ENCODE results near the gene TNNT1. TPM values are rescaled to one million over a fixed set of nuclear protein-coding genes. Genes with fewer than 3 reads are reported as not detected.

TNNT1 gene
- total RNA-seq, 6 donors from 2014 or later = 1.3 to 31.2 (median 2.4) TPM; not detected in 1

- H3K9me3 ChIP-seq = no peaks in the 10 kb centered on the region
- ATAC-seq (ENCODE audit: low FRiP score in 2 of 2) = no peak
- peak in 1 of 2 donors; percentile 38 for DNase-seq
- H3K4me3 ChIP-seq = no peak overlapping the region
- no peaks in the 10 kb centered on the region for H3K4me1 ChIP-seq
- no peak overlapping the region for H3K27ac ChIP-seq
- H3K36me3 ChIP-seq = no peaks in the 10 kb centered on the region
- TF ChIP-seq POLR2A (IDR thresholded peaks at IDR 0.05) (no peak), CTCF (IDR thresholded peaks at IDR 0.05) (no peak), POLR2AphosphoS5 (IDR thresholded peaks at IDR 0.05) (no peak), EP300 (IDR thresholded peaks at IDR 0.05) (no peak)
- H3K27me3 ChIP-seq = peaks cover 0 to 6% (median 0%) of the 10 kb centered on the region in 4 donors
- 60 to 63% methylated on average over 22 to 25 of the region's 25 CpGs for WGBS, 2 donors
These were observed 15.2 kb downstream of the TNNT1 start for GRCh38 chr19:55133639-55134444.

- H3K36me3 ChIP-seq = no peaks in the 10 kb centered on the region
- ATAC-seq (ENCODE audit: low FRiP score in 2 of 2) (no peak), DNase-seq (peak in 1 of 2 donors; percentile 41)
- no peaks in the 10 kb centered on the region for H3K4me1 ChIP-seq
- H3K4me3 ChIP-seq = no peak overlapping the region
- no peak overlapping the region for H3K27ac ChIP-seq
- 48 to 52% methylated on average over 14 of the region's 14 CpGs for WGBS, 2 donors
- no peaks in the 10 kb centered on the region for H3K9me3 ChIP-seq
- no peak for TF ChIP-seq EP300 (IDR thresholded peaks at IDR 0.05)
- TF ChIP-seq CTCF (IDR thresholded peaks at IDR 0.05) = peak in 3 of 6 experiments; percentile 12 to 16 (median 12)
- H3K27me3 ChIP-seq = peaks cover 0 to 6% (median 0%) of the 10 kb centered on the region in 4 donors
These were observed 16.4 kb downstream of the TNNT1 start for GRCh38 chr19:55132453-55133129.

GRCh38 chr19:55131421-55131820 lies 17.6 kb downstream of the TNNT1 start:
- WGBS, 2 donors = 76 to 77% methylated on average over 16 of the region's 16 CpGs
- no peaks in the 10 kb centered on the region for H3K36me3 ChIP-seq
- H3K4me3 ChIP-seq = no peak overlapping the region
- no peak for ATAC-seq (ENCODE audit: low FRiP score in 2 of 2)
- peaks cover 0 to under 1% (median 0%) of the 10 kb centered on the region in 4 donors for H3K4me1 ChIP-seq
- no peaks in the 10 kb centered on the region for H3K9me3 ChIP-seq
- DNase-seq = peak in 1 of 2 donors; percentile 29
- TF ChIP-seq POLR2AphosphoS5 (IDR thresholded peaks at IDR 0.05) (no peak), CTCF (IDR thresholded peaks at IDR 0.05) (no peak), POLR2A (IDR thresholded peaks at IDR 0.05) (no peak), EP300 (IDR thresholded peaks at IDR 0.05) (no peak)
- H3K27ac ChIP-seq = no peak overlapping the region
- H3K27me3 ChIP-seq = peaks cover 0 to 6% (median 0%) of the 10 kb centered on the region in 4 donors

- no peak for ATAC-seq (ENCODE audit: low FRiP score in 2 of 2)
- WGBS, 2 donors = 80 to 82% methylated on average over 14 of the region's 14 CpGs
- no peak for DNase-seq
- Histone ChIP-seq H3K4me1 (peaks cover 21 to 39% (median 35%) of the 10 kb centered on the region in 4 donors), H3K27ac (peak overlapping the region in 1 of 4 donors; percentile 90), H3K4me3 (peak overlapping the region in 1 of 4 donors; percentile 93), H3K36me3 (no peaks in the 10 kb centered on the region), H3K9me3 (no peaks in the 10 kb centered on the region), H3K27me3 (no peaks in the 10 kb centered on the region)
- no peak for TF ChIP-seq CTCF (IDR thresholded peaks at IDR 0.05)
- TF ChIP-seq POLR2AphosphoS5 (IDR thresholded peaks at IDR 0.05) = no peak
- no peak for TF ChIP-seq EP300 (IDR thresholded peaks at IDR 0.05)
- TF ChIP-seq POLR2A (IDR thresholded peaks at IDR 0.05) = no peak
These were observed 30.0 kb downstream of the TNNT1 start for GRCh38 chr19:55119053-55119452.

Measured in upper lobe of left lung (tissue), 6 donors.